ENCODE results near the gene CACNA1S.
A peak's percentile ranks its signal among the peaks of the same experiment; 100 is the strongest.

Gene CACNA1S

DNA sequence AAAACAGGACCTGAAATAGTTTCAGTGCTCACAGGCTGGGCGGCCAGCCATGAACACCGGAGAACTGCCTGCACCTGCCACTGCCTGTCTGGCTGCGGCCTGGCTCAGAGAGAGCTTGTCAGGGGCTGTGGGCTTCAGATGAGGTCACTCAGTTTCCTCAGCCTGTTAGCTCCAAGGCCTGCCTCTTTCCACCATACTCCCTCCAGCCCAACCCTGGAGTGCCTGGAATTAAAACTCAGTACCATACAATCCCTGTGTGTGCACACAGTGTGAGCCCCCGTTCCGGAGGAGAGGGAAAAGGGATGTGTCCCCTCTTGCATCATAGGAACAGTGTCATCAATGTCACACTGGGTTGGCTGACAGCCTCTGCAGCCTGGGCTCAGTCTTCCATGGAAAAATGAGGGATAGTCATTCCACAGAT, 16.2 kb downstream of the CACNA1S start:
- Mint-ChIP-seq H3K4me3 (no peak overlapping the region), H3K27ac (no peak overlapping the region), H3K9me3 (no peaks in the 10 kb centered on the region), H3K4me1 (no peaks in the 10 kb centered on the region), H3K27me3 (peaks cover 25% of the 10 kb centered on the region), H3K36me3 (no peaks in the 10 kb centered on the region)
- ATAC-seq: peak; percentile 66

DNA sequence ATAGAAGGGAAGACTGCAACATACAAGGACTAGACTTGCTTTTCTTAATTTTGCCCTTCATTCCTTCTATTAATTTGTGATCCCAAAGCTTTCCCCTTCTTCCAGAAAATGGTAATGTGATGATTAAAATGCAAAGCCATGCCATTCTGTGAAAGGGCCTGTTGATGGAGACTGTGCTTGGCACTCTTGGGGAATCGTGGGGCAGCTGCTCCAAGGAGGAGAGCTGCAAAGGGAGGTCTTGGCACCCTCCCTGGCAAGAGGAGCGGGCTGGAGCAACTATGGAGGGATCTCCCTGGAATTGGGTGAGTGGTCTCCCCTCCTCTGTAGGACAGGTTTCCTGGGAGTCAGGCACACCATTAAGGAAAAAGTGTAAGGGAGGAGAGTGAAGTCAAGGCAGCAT, 16.6 kb downstream of the CACNA1S start:
- Mint-ChIP-seq H3K27ac (no peak overlapping the region), H3K36me3 (no peaks in the 10 kb centered on the region), H3K27me3 (peaks cover 25% of the 10 kb centered on the region), H3K9me3 (no peaks in the 10 kb centered on the region), H3K4me1 (no peaks in the 10 kb centered on the region), H3K4me3 (no peak overlapping the region)
- ATAC-seq: no peak

DNA sequence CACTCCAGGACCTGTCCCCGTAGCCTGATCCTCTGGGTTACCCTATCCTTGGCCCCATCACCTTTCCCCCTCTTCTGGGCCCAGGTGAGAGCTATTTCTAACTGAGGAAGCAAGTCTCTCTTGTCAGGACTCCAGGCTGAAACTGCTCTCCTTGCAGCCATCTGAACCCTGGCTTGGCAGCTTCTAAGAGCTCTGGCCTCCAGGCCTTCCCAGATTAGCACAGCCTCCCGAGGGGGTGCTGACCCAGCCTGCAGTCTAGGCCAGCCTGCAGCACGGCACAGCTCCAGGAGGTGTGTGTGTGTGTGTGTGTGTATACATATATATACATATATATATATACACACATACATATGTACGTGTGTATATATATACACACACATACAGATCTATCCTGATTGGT, 17.4 kb downstream of the CACNA1S start:
- no peak overlapping the region for H3K27ac Mint-ChIP-seq
- H3K9me3 Mint-ChIP-seq: no peaks in the 10 kb centered on the region
- no peaks in the 10 kb centered on the region for H3K4me1 Mint-ChIP-seq
- H3K4me3 Mint-ChIP-seq: no peak overlapping the region
- peaks cover 25% of the 10 kb centered on the region for H3K27me3 Mint-ChIP-seq
- no peaks in the 10 kb centered on the region for H3K36me3 Mint-ChIP-seq
- no peak for ATAC-seq

DNA sequence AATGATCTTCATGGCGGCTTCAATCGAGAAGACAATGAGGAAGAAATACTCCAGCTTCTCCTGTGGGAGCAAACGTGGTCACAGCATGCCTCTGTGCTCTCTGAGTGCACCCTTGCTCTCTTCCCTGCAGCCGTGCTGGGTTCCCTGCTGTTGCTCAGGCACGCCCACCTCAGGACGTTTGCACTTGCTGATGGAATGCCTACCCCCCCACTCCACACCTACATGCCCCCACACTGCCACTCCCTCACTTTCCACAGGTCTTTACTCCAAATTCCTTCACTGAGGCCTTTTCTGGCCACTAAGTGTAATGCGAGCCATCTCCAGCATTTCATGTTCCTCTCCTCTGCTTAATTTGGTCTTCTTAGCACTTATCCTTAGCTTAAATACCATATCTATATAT, 18.3 kb downstream of the CACNA1S start:
- ATAC-seq: no peak

DNA sequence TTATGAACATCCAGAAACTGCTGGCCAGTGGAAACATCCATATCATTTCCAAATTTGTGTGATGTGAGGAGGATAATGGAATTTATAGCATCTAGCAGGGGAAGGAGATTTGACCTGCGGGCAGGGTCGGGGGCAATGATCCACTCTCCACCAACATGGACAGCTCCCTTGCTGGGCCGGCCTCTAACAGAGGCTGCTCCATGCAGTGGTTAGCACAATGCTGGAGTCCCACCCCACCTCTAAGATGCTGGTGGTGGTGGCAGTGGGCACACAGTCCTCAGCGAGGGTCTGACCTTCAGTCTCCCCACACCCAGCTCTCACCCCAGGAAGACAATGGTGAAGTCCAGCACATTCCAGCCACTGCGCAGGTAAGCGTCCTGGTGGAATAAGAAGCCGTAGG, 18.7 kb downstream of the CACNA1S start:
- H3K4me1 Mint-ChIP-seq: no peaks in the 10 kb centered on the region
- no peak for ATAC-seq
- peaks cover 35% of the 10 kb centered on the region for H3K27me3 Mint-ChIP-seq
- H3K27ac Mint-ChIP-seq: no peak overlapping the region
- no peaks in the 10 kb centered on the region for H3K9me3 Mint-ChIP-seq
- no peaks in the 10 kb centered on the region for H3K36me3 Mint-ChIP-seq
- H3K4me3 Mint-ChIP-seq: no peak overlapping the region

More for the DNA sequence above, 18.3 kb downstream of the CACNA1S start:
- Mint-ChIP-seq H3K27me3 (peaks cover 33% of the 10 kb centered on the region), H3K36me3 (no peaks in the 10 kb centered on the region), H3K4me3 (no peak overlapping the region), H3K9me3 (no peaks in the 10 kb centered on the region), H3K27ac (no peak overlapping the region), H3K4me1 (no peaks in the 10 kb centered on the region)

DNA sequence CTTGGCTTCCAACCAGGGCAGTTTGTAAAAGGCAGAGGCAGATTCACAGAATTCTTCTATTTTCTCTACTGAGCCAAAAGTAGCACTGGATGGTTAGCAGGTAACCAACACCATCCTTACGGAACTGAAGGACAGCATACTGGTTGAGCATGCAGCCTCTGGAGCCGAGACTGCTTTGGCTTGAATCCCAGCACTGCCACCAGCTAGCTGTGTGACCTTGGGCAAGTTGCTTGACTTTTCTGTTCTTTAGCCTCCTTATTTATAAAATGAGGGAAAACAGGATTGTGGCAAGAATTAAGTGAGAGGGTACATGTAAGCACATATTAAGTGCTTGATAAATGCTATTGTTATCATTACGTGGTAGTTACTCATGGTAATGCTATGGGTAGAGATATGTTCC, 19.5 kb downstream of the CACNA1S start:
- Mint-ChIP-seq H3K36me3 (no peaks in the 10 kb centered on the region), H3K27ac (no peak overlapping the region), H3K4me3 (no peak overlapping the region), H3K4me1 (no peaks in the 10 kb centered on the region), H3K9me3 (no peaks in the 10 kb centered on the region), H3K27me3 (peaks cover 42% of the 10 kb centered on the region)
- no peak for ATAC-seq

DNA sequence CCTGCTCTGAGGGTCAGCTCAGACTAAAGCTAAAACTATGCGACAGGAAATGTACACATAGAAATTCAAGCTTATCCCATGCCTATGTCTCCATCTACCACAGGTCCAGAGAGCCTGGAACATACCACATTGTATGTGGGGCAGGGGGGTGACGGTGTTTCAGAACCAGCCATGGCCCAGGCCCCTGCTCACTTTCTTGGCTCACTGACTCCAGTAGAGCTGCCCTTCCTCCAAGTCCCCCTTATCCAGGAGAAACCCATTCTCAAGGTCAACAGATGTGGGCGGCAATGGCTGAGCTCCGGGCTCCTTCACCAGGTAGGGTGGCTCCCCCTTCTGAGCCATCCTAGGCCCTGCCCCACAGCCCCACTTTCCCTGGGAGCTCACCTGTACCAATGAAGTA, 21.0 kb downstream of the CACNA1S start:
- no peaks in the 10 kb centered on the region for H3K9me3 Mint-ChIP-seq
- peaks cover 39% of the 10 kb centered on the region for H3K27me3 Mint-ChIP-seq
- no peak overlapping the region for H3K27ac Mint-ChIP-seq
- no peak for ATAC-seq
- H3K4me3 Mint-ChIP-seq: no peak overlapping the region
- H3K4me1 Mint-ChIP-seq: no peaks in the 10 kb centered on the region
- no peaks in the 10 kb centered on the region for H3K36me3 Mint-ChIP-seq

DNA sequence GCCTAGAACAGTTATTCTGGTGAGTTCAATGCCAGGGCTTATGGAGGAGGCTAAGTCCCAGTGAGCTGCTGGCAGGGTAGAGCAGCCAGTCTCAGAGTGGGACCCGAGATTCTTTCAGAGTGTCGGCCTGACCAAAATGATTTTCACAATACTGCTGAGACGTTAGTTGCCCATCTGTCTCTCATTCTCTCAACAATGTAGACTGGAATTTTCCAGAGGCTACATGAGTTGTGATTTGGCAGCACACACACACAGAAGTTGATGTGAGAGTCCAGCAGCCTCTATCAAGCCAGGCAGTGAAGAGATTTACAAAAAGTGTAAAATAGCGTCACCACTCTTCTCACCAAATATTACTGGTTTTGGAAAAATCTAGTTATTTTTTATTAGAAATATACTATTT, 21.7 kb downstream of the CACNA1S start:
- Mint-ChIP-seq H3K4me1 (no peaks in the 10 kb centered on the region), H3K4me3 (no peak overlapping the region), H3K9me3 (no peaks in the 10 kb centered on the region), H3K27ac (no peak overlapping the region), H3K36me3 (no peaks in the 10 kb centered on the region), H3K27me3 (peaks cover 45% of the 10 kb centered on the region)
- ATAC-seq: no peak

DNA sequence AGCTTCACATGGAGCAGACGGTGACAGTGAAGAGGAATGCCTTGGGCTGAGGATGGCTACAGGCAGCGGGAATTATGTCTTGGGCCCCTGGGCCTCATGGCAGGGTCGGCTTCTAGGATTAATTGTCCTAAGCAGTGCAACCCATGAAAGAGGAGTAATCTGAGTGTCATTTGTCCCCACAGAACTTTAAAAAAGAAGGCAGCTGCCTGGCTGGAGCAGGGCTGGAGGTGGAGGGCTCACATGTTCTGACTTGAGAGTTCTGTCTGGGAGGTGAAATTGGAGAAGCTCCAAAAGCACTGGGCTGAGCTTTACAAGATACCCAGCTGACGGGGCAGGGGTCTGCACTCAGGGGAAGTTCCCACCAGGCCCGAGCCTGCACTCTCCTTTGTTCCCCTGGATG, 22.6 kb downstream of the CACNA1S start:
- H3K27ac Mint-ChIP-seq: no peak overlapping the region

DNA sequence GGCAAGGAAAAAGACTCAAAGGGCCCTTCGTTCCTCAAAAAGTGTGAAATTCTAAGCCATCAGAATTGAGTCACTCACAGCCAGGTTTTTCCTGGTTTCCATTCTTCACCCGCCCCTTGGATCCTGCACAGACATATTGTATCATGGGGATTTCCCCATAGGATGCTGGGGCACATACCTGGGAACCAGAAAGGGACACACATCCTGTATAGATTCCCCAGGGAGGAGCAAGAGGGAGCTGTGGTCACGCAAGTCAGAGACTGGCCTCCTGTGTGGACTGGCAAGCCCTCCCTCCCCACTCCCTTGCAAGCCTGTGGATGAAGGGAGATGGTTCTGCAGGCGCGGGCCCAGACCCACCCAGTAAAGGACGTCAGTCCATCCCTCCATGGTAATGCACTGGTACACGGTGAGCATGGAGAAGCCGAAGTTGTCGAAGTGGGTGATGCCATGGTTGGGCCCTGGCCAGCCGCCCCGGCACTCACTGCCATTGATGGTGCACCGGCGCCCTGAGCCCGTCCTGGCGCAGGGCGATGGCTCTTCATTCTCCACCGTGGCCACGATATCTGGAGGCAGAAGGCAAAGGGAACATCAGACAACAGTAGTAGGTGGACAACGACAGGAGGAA, 23.2 kb downstream of the CACNA1S start:
- Mint-ChIP-seq H3K9me3 (no peaks in the 10 kb centered on the region), H3K36me3 (no peaks in the 10 kb centered on the region), H3K27me3 (peaks cover 57% of the 10 kb centered on the region), H3K27ac (no peak overlapping the region), H3K4me3 (no peak overlapping the region), H3K4me1 (no peaks in the 10 kb centered on the region)
- no peak for ATAC-seq

More for the DNA sequence above, 22.6 kb downstream of the CACNA1S start:
- Mint-ChIP-seq H3K27me3 (peaks cover 52% of the 10 kb centered on the region), H3K4me3 (no peak overlapping the region), H3K9me3 (no peaks in the 10 kb centered on the region), H3K36me3 (no peaks in the 10 kb centered on the region), H3K4me1 (no peaks in the 10 kb centered on the region)
- no peak for ATAC-seq

DNA sequence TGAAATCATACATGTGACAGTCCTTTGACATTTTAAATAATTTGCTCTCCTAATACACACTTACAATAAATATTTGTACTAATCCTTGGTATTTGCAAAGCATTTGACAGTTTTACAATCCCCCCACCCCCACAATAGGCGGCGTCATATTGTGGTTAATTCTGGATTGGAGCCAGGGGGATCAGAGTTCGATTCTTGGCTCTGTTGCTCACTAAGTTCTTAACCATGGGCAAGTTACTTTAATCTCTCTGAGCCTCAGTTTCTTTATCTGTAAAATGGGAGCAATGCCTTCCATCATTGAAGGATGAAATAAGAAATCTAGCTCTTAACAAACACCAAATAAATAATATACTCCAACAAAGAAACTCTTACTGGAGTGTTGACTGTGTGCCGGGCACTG, 23.8 kb downstream of the CACNA1S start:
- H3K36me3 Mint-ChIP-seq: no peaks in the 10 kb centered on the region
- H3K9me3 Mint-ChIP-seq: no peaks in the 10 kb centered on the region
- no peak overlapping the region for H3K27ac Mint-ChIP-seq
- no peaks in the 10 kb centered on the region for H3K4me1 Mint-ChIP-seq
- no peak for ATAC-seq
- no peak overlapping the region for H3K4me3 Mint-ChIP-seq
- H3K27me3 Mint-ChIP-seq: peaks cover 57% of the 10 kb centered on the region

DNA sequence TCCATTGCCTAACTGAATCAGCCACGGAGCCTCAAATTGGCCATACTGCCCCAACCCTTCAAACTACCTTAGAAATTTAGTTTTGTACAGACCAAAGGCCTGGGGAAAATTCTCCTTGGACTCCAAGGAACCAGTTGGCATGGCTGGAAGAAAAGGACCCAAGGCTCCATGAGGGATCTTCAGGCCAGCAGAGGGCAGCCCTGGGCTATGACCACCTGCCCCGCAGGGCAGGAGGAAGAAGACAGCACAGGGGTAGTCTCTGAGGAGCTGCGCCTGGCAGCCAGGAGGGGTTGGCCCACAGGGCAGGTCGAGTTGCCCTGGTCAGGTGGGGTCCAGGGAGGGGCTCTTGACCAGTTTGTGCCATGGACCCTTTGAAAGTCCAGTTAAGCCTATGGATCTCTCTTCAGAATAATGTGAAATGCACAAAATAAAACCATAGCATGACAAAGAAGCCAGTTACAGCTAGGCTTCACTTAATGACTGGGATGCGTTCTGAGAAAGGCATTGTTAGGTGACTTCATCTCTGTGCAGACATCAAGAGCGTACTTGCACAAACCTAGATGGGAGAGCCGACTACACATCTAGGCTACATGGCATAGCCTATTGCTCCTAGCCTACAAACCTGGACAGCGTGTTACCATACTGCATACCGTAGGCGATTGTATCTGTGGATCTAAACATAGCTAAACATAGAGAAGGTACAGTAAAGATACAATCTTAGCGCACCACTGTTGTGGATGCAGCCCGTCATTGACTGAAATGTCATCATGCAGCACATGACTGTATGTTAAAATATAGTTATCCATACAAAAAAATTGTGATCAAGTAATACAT, 26.1 kb downstream of the CACNA1S start:
- no peak overlapping the region for H3K27ac Mint-ChIP-seq
- ATAC-seq: peak; percentile 63

DNA sequence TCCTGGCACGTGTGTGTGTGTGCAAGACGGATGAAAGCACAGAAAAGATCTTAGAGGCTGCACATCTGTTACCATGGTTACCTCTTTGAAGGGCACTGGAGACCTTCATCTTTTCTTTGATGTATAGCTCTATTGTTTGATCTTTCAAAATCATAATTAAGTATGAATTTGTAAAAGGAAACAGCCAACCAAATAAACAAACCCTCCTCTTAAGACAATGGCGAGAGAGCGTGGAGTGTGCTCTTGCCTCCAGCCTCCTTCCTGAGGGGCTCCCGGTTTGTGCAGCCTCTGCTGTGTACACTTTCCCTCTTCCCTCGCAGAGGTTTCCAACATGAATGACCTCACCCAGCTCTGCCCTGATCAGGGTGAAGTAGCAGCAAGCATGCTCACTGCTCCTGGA, 27.9 kb downstream of the CACNA1S start:
- Mint-ChIP-seq H3K36me3 (no peaks in the 10 kb centered on the region), H3K4me1 (no peaks in the 10 kb centered on the region), H3K27ac (no peak overlapping the region), H3K9me3 (no peaks in the 10 kb centered on the region), H3K4me3 (no peak overlapping the region), H3K27me3 (peaks cover 39% of the 10 kb centered on the region)
- ATAC-seq: no peak

More for the DNA sequence above, 26.1 kb downstream of the CACNA1S start:
- no peaks in the 10 kb centered on the region for H3K36me3 Mint-ChIP-seq
- H3K9me3 Mint-ChIP-seq: no peaks in the 10 kb centered on the region
- no peaks in the 10 kb centered on the region for H3K4me1 Mint-ChIP-seq
- H3K4me3 Mint-ChIP-seq: no peak overlapping the region
- H3K27me3 Mint-ChIP-seq: peaks cover 44% of the 10 kb centered on the region

DNA sequence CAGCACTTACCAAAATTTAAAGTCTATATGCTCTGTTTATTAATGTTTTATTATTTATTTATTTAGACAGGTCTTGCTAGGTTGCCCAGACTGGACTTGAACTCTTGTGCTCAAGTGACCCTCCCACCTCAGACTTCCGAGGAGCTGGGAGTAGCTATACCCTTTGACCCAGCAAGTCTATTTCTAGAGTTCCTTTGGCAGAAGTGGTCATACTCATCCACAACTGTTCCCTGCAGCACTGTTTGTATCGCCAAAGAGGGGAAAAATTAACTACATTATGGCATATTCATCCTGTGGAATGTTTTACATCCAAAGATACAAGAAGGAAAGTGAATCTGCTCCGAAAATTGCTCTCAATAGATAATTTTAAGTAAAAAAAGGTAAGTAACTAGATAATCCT, 28.5 kb downstream of the CACNA1S start:
- no peaks in the 10 kb centered on the region for H3K36me3 Mint-ChIP-seq
- no peaks in the 10 kb centered on the region for H3K4me1 Mint-ChIP-seq
- H3K27ac Mint-ChIP-seq: no peak overlapping the region
- no peaks in the 10 kb centered on the region for H3K9me3 Mint-ChIP-seq
- peaks cover 34% of the 10 kb centered on the region for H3K27me3 Mint-ChIP-seq
- ATAC-seq: no peak
- H3K4me3 Mint-ChIP-seq: no peak overlapping the region

DNA sequence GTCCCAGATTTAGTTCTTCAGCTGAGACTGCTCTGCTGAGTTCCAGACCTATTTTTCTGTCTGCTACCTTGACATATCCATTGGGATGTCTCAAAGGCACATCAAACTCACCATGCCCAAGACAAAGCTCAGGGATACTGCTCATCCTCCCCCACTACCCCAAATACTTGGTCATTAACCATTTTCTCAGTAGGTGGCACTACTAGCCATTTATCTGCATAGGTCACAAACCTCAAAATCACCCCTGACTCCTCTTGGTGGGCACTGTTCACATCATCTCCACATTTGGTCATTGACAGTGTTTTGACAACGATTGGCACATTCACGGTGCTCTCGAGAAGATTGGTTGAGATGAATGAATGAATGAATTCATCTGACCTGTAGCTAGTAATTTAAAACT, 32.1 kb downstream of the CACNA1S start:
- H3K27me3 Mint-ChIP-seq: peaks cover 9% of the 10 kb centered on the region
- no peaks in the 10 kb centered on the region for H3K9me3 Mint-ChIP-seq
- H3K4me1 Mint-ChIP-seq: no peaks in the 10 kb centered on the region
- H3K4me3 Mint-ChIP-seq: no peak overlapping the region
- H3K36me3 Mint-ChIP-seq: no peaks in the 10 kb centered on the region
- no peak overlapping the region for H3K27ac Mint-ChIP-seq
- ATAC-seq: no peak

DNA sequence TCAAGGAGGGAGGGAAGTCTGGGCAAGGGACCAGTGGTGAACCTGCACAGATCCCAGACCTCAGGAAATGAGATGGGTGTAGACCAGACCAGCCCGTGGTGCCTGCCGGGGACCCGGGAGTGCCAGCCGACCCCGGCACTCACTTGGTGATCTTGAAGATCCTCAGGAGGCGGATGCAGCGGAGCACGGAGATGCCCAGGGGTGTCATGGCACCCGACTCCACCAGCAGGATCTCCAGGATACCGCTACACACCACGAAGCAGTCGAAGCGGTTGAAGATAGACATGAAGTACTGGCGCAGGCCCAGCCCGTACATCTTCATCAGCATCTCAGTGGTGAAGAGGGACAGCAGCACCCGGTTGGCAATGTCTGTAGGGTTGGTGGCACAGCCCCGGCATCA, 34.5 kb downstream of the CACNA1S start:
- H3K36me3 Mint-ChIP-seq: no peaks in the 10 kb centered on the region
- H3K27me3 Mint-ChIP-seq: no peaks in the 10 kb centered on the region
- no peaks in the 10 kb centered on the region for H3K9me3 Mint-ChIP-seq
- H3K4me1 Mint-ChIP-seq: no peaks in the 10 kb centered on the region
- no peak overlapping the region for H3K4me3 Mint-ChIP-seq
- no peak overlapping the region for H3K27ac Mint-ChIP-seq
- ATAC-seq: no peak

Data from stimulated activated memory B cell treated with anti-CD40 and anti-IgM and Interleukin-4, amounts not matched to agents 10 μg/mL and 1 μg/mL and 100 μg/mL, for 72 hours (primary cell).